HG03520 (cell line): ENCODE measurements around the gene CFAP73.

ENCODE experiments used
- ATAC-seq: cut with Tn5 transposase; IDR thresholded peaks from one replicate; pipeline ENCODE4 v1.9.1; 2021; ENCODE audit warnings: mild to moderate bottlenecking, moderate library complexity; ENCODE audit not compliant: unreplicated experiment

Gene CFAP73

GRCh38 chr12:113162102-113163029 lies 12.8 kb downstream of the CFAP73 start:
- ATAC-seq, result no peak

- no peak for ATAC-seq
These were observed 13.5 kb downstream of the CFAP73 start for GRCh38 chr12:113163030-113163360.

- ATAC-seq, result no peak
These were observed 14.5 kb downstream of the CFAP73 start for GRCh38 chr12:113164014-113164413.

DNA sequence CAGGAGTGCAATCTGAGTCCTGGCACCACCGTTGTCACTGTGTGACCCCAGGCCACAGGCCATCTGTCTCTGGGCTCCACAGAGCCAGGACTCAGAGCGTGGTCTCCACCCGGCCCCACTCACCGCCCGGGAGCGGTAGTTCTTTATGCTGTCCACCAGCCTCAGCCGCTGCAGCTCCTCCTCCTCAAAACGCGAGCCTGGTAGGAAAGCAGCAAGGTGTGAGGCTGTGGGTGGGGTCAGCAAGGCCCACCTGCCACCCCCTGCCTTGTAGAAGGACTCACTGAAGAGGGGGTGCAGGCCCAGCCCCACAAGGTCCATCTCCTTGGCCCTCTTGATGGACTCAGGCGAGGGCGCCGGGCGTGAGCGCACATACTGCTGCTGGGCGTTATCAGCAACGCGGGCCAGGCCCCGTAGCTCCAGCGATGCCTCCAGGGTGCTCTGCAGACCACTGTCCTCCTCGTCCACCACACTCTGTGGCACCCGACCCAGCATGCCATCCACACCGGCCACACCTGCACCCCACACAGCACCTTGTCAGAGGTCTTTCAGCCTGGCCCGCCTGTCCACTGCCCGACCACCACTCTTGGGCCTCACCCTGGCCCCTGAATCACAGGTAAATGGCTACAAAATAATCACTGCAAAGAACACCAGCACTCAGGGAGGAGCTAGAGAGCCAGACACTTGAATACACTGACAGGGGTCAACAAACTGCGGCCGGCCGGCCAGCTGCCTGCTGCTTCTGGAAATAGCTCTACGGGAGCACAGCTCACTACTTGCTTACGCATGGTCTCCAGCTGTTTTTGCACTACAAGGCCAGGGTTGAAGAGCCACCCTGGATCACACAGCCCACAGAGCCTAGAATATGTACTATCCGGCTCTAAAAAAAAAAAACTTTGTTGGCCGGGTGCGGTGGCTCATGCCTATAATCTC lies 16.3 kb downstream of the CFAP73 start:
- no peak for ATAC-seq

GRCh38 chr12:113167868-113168267 lies 18.3 kb downstream of the CFAP73 start:
- ATAC-seq, result no peak

- no peak for ATAC-seq
These were observed 20.2 kb downstream of the CFAP73 start for GRCh38 chr12:113169697-113170096.

DNA sequence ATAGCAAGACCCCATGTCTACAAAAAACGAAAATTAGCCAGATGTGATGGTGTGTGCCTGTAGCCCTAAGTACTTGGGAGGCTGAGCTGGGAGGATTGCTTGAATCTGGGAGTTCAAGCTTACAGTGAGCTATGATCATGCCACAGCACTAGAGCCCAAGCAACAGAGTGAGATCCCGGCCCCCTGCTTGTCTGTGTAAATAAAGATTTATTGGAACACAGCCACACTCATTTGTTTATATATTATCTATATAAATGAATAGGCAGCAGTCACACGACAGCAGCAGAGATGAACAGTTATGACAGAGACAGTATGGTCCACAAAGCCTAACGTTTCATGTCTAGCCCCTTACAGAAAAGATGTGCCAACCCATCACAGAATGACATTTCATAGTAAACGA lies 20.9 kb downstream of the CFAP73 start:
- no peak for ATAC-seq

GRCh38 chr12:113170926-113171325 lies 21.4 kb downstream of the CFAP73 start:
- no peak for ATAC-seq

DNA sequence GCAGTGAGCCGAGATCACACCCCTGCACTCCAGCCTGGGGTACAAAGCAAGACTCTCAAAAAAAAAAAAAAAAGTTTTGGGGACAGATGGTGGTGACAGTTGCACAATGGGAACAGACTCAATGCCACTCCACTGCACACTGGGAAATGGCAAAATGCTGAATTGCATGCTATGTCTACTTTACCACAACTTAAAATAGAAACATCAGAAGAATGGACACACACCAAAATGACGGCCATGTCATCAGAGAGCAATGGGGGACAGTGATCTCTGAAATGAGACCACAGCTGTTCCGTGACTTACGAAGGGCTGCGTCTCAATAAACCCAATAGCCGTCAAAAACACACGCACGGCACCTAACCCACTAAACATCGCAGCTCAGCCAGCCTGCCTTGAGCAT lies 22.0 kb downstream of the CFAP73 start:
- ATAC-seq, result no peak

DNA sequence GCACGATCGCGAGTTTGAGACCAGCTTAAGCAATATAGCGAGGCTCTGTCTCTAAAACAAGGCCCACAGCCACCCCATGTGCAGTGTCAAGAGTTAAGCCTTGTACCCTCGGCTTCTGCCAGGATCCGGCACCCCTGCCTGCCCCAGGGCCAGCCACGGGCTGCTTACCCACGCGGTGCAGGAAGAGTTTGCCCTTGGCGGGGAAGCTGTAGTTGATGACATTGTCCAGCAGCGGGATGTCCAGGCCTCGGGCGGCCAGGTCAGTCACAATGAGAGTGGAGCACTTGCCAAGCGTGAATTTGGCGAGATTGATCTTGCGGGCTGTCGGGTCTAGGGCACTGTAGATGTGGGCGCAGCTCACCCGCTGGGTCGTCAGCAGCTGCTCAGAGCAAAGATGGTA lies 22.7 kb downstream of the CFAP73 start:
- no peak for ATAC-seq

DNA sequence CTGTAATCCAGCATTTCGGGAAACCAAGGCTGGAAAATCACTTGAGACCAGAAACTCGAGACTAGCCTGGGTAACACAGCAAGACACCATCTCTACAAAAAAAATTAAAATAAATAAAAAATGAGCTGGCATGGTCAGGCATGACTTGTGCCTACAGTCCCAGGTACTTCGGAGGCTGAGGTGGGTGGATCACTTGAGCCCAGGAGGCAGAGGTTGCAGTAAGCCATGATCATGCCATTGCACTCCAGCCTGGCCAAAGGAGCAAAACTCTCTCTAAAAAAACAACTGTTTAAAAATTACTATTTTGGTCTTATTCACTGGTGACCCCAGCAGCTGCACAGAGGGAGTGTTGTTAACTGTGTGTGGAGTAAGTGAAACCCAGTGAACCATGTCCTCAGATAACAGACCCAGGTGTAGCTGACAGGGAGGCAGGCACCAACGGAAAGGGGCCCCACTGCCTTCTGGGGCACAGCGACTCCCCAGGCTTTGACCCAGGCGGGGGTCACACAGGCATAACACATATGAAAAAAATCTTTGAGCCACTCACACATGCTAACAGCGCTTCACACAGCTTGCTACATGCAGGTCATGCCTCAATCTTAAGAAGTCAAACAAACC lies 23.7 kb downstream of the CFAP73 start:
- no peak for ATAC-seq

- no peak for ATAC-seq
These were observed 25.2 kb downstream of the CFAP73 start for GRCh38 chr12:113174461-113175384.

DNA sequence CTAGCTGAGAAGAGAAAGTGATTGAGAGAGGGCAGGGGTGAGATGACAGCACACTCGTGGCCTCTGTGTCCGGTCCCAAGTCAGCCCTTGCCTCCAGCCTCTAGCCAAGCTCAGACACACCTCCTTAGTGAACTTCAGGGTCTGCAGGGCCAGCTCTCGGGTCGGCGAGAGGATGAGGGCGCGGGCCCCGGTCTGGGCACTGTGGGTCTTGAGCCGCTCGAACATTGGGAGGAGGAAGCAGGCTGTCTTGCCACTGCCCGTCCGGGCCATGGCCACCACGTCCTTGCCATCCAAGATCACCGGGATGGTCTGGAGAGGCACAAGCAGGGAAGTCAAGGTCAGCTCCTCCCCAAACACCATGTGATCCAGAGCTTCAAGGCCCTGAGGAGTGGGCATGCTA lies 29.5 kb downstream of the CFAP73 start:
- ATAC-seq, result no peak

- ATAC-seq, result no peak
These were observed 30.8 kb downstream of the CFAP73 start for GRCh38 chr12:113180333-113180732.

GRCh38 chr12:113181975-113182374 lies 32.5 kb downstream of the CFAP73 start:
- no peak for ATAC-seq

DNA sequence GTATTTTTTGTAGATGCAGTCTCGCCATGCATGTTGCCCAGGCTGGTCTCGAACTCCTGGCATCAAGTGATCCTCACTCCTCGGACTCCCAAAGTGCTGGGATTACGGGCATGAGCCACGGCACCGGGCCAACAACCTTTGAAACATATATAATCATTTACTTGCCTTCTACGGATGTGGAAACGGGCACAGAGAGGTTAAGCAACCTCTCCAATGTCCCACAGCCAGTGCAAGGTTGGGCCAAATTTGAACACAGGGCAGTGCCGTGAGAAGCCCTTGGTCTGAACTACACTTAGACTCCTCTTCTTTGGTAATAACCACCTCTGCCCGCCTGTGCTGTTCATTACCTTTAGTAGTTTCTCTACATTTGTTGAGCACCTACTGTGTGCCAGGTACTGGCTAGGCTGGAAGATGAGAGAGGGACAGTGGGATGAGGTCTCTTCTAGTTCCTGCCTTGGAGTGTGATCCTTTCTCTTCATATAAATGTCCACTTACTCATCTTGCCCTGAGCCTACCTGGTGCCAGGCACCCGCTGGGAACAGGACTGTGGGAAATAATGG lies 33.6 kb downstream of the CFAP73 start:
- ATAC-seq, result no peak

- ATAC-seq, result peak; percentile 45
These were observed 34.8 kb downstream of the CFAP73 start for GRCh38 chr12:113184098-113184899.

DNA sequence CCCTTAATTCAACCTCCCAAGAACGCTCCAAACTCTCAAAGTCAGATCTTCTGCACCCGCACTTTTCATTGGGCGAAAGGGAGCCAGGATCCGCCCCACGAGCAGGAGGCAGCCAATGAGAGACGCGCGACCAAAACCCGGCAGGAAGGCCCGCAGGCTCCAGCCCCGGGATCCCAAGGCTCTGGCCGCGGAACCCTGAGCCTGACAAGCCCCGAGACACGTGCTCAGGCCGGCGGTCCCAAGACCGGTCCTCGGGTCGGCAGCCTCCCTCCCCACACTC lies 35.3 kb downstream of the CFAP73 start:
- peak; percentile 78 for ATAC-seq
